Hematopoietic multipotent progenitor cell treated with erythropoietin and hydrocortisone succinate and interleukin-3 and kit ligand, for 4 days (in vitro differentiated cells): ENCODE results near the gene NEURL1B.
A peak's percentile ranks its signal among the peaks of the same experiment; 100 is the strongest.
"Not testable (repeated sequence)": the region's sequence is repeated elsewhere in the genome, so short reads cannot be mapped to it uniquely, and the experiment has no call there.

Source experiments
- DNase-seq: peaks from one replicate; pipeline ENCODE4 v3.0.0-alpha.2; 2015

The NEURL1B gene, protein sequence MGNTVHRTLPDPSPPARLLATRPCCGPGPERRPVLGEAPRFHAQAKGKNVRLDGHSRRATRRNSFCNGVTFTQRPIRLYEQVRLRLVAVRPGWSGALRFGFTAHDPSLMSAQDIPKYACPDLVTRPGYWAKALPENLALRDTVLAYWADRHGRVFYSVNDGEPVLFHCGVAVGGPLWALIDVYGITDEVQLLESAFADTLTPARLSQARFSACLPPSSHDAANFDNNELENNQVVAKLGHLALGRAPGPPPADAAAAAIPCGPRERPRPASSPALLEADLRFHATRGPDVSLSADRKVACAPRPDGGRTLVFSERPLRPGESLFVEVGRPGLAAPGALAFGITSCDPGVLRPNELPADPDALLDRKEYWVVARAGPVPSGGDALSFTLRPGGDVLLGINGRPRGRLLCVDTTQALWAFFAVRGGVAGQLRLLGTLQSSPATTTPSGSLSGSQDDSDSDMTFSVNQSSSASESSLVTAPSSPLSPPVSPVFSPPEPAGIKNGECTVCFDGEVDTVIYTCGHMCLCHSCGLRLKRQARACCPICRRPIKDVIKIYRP

DNA sequence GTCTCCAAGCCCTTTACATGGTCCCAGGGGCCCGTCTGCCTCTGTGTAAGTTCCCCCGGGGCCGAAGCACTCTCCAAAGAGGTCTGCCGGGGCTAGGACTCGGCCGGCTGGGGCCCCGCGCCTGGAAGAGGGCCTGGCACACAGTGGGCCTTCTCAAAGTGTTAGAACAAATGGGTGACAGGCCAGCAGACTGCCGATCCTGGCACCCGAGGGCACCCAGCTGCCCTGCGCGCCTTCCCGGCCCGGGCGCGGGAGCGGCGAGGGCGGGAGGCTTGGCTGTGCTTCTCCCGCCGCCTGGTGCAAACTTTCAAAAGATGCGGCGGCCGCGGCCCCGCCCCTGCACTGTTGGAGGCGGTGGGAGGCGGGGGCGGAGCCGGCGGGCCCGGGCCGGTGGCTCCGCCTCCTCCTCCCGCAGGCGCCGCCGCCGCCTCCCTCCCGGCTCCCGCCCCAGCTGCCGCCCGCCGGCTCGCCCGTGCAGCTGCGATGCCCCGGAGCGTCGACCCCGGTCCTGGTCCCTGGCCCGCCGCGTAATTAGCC, at the start of gene NEURL1B:
Gene NEURL1B (plus strand): TSS at position 442 of the 537 bp plus-strand sequence. CDS start 144 bp downstream, outside the sequence.
- peak; percentile 89 for DNase-seq

DNA sequence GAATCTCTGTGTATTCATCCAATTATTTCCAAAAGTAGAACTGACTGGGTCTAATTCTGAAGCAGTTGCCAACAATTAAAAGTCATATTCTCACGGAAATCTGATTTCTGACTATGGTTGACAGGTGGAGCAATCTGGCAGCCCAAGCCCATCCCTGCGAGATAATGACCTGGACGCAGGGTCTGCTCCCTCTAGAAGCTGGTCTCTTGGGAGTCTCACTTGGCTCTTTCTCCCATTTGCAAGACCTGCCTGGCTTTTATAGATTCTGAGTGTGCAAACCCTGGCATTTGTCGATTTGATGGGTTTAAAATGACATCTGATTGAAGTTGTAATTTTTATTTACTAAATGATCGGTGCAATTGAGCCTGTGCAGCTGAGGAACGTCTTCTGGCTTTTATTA, 49.4 kb upstream of the NEURL1B start:
- no peak for DNase-seq

DNA sequence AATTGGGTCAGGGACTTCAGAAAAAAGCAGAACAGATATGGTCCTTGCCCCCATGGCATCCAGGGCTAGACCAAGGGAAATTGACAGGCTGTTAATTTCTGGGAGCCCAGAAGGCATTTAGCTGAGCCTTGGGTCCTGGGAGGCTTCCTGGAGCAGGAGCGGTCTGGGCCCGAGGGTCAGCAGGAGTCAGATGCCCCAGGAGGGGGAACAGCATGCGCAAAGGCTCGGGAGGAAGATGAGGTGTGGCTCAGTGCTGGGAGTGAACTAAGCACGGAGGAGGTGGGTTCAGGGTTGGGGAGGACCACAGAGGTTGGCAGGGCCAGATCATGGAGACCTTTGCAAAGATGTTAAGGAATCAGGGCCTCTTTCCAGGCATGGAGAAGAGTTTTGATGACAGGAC, 48.2 kb upstream of the NEURL1B start:
- no peak for DNase-seq

DNA sequence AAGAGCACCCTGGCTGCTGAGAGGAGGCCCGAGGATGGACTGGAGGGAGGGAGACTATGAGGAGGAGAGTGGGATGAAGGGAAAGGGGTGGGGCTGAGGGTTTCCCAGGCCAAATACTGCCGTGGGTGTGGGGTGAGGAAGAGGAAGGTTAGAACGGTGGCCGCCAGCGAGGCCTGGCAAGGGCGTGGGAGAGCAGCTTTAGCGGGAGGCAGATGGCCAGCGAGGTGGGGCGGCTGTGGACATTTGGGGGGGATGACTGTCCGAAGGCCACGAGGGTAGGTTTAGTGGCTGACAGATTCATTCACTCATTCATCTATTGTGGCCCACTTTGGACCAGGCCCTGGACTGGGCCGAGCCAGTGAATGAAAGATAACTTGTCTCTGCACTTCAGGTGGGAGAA, 47.8 kb upstream of the NEURL1B start:
- DNase-seq, result no peak

DNA sequence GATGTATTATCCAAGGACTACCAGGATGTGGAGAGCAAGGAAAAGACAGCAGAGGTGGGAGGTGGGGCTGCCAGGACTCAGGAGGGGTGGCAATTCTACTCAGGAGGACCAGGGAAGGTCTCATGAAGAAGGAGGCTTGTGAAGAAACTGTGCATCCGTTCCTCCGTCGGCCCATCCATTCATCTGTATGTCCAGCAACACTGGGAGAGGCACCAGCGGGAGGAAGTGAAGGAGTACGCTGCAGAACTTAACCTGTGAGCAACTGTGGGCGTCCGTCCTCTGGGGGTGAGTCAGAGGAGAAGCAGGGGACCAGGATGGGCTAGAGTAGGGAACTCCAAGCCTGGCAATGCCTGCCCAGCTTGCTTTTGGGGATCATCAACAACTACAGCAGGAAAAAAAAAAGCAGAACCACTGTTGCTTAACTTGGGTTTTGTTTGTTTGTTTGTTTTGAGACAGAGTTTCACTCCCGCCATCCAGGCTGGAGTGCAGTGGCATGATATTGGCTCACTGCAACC, 47.3 kb upstream of the NEURL1B start:
- no peak for DNase-seq

DNA sequence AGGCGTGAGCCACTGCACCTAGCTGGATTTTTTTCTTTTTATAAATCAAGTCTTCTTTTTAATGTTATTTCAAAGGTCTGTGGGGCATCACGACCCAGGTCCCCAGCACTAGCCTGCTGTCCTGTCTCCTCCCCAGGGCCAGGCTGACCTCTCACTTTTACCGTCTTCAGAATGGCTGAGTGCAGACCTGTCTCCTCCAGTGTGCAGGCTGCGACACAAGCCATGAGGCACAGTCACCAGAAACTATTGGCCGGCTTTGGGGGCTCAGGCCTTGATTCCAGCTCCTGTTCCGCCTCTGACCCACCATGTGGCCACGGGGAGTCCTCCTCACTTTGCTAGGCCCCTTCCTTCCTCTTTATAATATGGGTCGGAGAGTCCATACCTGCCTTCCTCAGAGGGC, 46.6 kb upstream of the NEURL1B start:
- no peak for DNase-seq

DNA sequence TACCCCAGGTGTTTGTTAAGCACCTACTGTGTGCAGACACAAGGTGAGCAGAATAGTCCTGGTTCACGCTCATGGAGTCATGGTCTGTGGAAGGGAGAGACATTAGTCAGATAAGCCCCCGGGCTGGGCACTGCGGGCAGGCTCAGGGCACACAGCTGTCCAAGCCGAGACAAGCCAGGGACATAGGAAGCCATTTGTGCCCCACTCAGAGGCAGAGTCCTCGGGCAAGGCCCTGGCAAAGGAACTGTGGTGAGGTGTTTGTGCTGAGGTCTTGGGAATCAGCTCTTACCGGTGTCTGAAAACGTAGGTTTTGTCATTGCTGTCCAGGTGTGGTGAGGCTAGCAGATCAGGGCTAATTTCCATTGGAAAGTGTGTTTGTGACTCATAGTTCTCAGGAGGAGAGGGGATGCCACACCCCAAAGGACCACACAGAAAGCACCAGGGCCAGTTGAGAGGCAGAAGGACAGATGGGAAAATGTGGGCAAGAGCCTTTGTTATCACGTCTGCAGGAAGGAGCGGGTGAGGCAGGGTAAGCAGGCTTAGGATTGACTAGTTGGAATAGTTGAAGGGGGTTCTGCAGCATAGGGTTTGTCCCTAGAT, 46.1 kb upstream of the NEURL1B start:
- DNase-seq, result no peak

DNA sequence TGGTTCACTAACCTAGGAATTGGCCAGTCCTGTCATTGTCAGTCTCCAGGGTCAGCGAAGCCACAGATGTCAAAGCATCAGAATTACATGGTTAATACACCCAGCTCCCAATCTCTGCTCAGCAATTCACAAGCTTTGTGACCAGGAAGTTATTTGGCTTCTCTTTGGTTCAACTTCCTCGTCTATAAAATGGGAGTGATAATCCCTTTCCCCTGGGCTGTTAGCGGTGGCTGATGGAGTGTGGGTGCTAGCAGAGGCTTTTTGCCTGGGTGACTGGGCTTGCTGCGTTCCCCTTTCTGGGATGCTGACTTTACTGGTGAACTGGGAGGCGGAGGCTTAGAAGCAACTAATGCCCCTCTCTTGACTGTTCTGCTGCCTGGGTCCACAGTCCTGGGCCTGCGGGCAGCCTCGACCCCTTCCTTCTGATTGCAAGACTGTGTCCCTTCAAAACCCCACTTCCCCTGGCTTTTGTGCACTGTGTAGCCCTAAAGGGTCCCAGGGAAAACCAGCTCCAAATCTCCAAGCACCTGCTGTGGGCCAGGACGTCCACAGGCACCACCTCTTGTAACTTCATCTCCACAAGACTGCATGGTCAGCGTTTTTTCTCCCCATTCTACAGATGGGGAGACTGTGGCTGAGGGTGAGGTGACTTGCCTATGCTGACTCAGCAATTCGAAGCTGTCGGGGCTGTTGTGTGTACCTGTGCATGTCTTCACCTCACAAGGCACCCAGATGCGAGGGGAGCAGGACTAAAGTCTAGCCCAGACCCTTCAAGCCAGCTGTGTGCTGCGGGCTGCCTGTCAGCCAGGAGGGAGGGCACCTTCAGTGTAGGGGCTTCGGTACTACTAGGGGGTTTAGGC, 45.2 kb upstream of the NEURL1B start:
- no peak for DNase-seq

DNA sequence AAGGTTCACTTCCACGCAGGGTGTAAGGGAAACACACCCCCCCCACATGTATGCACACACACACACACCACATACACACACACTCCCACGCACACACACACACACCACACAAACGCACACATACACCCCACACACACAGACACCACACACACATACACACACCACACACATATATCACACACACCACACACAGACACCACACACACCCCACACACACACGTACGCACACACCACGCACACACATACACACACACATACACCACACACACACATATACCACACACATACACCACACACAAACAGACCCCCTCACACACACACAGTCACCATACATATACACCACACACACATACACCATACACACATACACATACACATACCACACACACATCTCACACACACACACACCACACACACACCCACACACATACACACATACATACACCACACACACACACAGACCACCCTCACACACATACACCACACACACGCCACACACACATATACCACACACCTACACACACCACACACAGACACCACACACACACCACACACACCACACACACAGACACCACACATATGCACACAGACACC, 44.3 kb upstream of the NEURL1B start:
- DNase-seq, result no peak

DNA sequence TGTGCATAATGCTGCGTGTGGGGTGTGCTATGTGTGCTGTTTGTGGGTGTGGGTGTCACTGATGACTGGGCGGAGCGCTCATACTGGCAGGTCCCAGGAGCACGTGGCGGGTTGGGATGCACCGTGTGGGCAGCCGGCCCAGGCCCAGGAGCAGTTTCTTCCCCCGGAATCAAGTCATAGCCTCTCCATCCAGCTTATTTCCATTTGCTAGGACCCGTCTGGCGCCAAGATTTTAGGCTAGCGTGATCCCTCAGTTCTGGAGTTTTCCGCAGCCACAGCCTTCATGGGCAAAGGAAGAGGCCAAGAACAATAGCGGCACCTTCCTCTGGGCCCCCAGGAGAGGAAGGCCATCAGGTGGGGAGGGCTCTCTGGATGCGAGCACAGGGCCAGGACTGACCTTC, 43.3 kb upstream of the NEURL1B start:
- no peak for DNase-seq

DNA sequence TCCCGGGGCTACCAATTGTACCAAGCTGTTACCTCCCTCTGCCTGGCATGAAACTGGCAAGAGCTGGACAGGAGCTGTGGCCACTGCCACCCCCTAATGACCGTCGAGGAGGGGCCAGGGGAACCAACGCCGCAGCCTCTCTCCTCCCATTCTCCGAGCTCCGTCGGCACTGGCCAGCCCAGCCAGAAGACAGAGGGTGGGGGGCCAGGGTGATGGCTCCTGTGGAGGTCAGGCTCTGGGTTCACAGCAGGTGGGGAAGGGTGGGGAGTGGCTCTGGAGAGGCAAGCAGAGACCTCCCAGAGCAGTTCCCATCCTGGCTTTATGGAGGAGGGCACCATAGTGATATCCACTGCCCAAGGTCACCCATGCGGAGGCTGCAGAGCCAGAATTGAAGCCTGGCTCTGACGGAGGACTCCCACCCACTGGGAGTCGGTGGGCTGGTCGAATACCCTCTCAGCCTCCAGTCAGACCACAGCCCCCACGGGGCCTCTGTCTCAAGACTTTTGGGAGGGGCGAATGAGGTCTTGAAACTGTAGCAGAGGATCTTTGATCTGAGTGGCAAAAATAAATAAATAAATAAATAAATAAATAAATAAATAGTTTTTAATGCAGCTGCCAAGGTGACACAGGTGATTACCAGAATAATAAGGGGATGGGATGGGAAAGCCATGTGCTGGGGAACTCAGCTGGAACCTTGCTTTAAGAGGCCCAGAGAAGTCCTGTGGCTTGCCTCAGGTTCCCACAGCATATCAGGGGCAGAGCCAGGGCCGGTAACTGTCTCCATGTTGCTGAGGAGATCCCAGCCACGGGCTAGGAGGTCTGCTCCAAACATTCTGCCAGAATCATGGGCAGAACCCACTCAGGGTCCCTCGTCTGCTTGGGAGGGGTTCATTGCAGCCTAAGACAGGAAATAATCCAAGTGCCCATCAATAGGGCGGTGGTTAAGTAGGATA, 42.5 kb upstream of the NEURL1B start:
- DNase-seq, result no peak

DNA sequence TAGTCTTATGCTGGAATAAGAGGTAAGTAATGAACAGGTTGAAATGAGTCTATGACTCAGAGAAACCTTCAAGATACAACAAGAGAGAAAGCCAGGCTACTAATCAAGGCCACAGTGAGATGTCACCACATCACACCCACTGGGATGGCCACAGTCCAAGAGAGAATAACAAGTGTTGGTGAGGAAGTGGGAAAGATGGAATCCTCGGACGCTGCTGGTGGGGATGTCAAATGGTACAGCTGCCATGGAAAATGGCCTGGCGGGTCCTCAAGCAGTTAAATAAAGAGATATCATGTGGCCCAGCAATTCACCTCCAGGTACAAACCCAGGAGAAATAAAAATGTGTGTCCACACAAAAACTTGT, 41.9 kb upstream of the NEURL1B start:
- no peak for DNase-seq

DNA sequence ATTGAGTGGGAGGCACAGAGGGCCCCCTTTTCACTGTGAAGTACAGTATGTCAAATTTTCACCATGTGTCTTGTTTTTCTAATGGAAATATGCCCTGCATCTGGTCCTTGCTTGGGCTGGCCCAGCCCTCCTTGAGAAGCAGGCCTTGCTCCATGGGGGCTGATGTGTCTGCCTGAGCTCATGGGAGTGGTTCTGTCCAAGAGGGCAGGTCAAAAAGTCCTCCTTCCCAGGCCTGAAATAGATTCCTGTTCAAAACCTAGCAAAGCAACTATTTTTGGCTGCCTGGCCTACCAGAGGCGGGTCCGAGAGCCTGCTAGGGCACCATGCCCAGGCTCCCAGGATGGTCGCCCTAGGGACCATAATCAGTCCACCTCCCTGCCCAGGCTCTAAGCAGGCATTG, 40.5 kb upstream of the NEURL1B start:
- no peak for DNase-seq

DNA sequence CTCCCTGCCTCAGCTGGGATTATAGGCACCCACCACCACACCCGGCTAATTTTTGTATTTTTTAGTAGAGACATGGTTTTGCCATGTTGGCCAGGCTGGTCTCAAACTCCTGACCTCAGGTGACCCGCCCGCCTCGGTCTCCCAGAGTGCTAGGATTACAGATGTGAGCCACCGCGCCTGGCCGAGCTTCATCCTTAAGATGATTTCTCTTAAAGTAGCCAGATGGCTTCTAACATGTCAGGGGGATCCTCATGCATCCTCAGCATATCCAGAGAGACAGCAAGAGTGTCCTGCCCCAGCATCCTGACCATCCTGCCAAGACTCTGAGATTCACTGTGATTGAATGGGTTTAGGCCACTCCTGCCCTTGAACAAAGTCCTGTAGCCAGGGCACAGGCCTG, 39.5 kb upstream of the NEURL1B start:
- not testable (repeated sequence) for DNase-seq

DNA sequence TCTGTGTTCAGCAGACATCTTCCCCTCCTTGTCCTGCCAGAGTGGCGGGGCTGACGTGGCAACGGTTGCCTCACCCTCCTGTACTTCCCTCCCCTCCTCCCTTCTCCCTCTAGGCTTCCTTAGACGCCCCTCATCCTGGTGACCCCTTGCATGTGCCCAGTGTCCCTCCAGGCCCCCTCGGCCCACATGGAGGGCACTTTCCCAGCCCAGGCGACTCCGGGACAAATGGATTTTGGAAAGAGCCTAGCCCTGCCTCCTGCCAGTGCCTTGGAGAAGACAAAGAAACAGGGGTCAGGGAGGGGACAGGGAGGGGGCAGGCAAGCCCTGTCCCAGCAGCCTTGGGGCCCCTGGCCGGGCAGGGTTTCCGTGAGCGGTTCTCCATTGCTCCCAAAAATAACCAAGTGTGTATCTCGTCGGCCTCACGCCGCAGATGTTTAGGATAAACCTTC, 38.3 kb upstream of the NEURL1B start:
- DNase-seq, result no peak

DNA sequence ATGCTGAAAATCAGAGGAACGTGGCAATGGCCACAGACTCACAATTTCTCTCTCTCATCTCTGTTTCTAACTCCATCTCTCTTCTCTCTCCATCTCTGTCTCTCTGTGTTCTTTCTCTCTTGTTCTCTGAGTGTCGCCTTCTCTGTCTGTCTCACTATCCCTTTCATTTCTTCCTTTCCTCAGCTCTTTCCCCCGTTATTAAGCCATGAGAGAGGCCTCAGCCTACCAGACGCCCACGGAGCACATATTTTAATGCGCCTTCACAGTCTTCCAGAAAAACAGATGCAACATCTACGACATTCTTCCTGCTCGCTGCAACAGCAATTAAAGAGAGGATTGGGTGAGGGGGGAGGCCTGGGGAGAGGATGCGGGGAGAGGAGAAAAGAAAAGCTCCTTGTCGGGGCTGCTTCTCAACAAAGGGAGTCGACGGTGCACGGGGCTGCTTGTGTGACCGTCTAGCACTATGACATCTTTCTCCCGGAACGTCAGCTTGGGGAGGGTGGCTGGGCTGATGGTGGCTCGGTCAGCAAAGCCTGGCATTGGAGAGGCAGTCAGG, 37.7 kb upstream of the NEURL1B start:
- DNase-seq, result no peak

DNA sequence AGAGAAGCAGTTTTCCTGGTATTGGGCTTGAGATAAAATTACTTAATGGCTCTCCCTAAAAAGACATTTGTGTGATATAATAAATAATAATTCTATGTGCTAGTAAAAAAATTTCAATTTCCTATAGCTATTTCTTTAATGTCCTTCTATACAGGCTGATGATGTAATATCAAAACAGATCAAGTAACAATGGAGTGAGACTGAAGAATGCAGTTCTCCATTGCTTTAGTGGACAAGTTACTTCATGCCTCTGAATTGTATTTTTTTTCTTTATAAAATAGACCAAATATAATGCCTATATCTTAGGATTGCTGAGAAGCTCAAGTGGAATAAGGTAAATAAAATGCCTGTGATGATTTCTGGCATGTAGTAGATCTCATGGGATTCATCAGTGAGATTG, 35.6 kb upstream of the NEURL1B start:
- no peak for DNase-seq

DNA sequence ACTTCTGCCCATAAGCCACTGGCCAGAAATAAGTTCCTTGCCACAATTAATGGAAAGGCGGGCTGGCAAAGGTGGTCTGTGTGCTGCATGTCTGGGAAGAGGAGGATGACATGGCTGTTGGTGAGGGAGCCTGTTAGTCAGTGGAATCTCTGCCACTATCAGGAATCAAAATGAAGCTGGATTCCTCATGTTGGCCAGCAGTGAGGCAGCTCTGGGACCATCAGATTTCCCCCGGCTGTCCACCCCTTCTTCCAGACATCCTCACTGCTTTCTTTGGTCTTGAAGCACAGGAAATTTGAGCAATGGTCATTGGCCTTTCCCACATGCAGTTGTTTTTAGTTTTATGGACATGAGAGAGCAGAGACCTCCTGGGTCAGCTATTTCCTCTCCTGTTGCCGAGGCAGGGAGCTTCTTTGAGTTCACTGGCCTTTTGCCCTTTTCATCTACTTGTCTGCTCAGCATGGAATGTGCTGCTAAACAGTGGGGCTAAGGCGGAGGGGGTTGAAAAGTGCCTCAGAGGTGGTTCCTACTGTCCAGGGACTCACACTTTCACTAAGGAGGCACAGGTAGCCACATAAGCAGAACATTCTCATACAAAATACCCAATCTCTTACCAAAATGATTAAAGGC, 34.8 kb upstream of the NEURL1B start:
- DNase-seq, result no peak

DNA sequence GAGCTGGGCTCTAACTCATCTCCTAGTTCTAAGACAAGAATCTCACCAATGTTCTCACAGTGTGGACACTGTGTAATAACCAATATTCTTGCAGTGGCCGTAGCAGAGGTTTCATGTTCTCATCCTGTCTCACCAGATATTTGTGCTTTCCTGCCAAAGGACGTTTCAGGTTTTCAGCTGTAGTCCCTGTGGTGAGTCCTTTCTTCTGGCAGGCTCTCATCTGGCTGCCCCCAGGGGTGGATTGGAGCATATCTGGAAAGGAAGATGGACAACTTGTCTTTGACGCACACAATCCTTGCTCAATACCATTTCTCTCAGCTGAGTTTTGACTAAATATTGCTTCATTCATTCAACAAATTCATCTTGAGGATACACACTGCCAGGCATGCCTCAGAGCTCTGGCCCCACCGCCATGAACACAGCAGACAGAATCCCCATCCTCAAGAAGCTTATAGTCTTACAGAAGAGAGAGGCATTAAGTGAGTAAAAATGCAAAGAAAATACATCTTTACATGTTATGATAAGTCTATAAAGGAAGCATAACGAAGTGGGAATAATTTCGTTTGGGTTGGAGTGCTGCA, 33.8 kb upstream of the NEURL1B start:
- no peak for DNase-seq

DNA sequence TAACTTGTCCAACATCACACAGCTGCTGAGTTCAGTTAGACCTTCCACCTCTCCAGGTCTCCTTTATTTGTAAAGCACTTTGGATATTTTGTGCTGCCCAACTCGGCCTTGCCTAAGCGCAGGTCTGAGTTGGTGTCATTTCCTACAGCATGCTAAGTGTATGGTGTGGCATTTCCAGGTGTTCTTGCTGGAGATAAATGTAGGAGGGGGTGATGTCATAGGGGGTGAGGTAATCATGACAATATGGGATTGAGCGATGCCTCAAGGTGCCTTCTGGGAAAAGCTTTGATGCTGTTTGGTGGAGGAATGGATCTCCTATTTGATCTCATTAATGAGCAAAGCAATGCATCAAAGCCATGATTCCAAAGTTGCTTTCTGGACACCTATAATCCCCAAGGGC, 32.3 kb upstream of the NEURL1B start:
- DNase-seq, result no peak
